HL-60/S4 treated with phorbol 12-myristate 13-acetate at 8.2 ng/mL for 4 days and 3 days (cell line): Measurements from ENCODE around the gene SCFD2.
"Not testable (repeated sequence)": the region's sequence is repeated elsewhere in the genome, so short reads cannot be mapped to it uniquely, and the experiment has no call there.

Experiments
- in situ Hi-C: fragments of 300-500 bp; cut with MboI; formaldehyde crosslinking; loops from 2 replicates; pipeline ENCODE4 v1.15.0; 2022; ENCODE audit warnings: low sequenced_read_pairs

Gene SCFD2

GRCh38 chr4:53365486-53366300 lies at the start of gene SCFD2:
Gene SCFD2, minus strand, starts transcription at chr4:53366061.
- in situ Hi-C loops, result no loop called here

- in situ Hi-C loops, result not testable (repeated sequence)
Measured at GRCh38 chr4:53409479-53409878, 43.6 kb upstream of the SCFD2 start.

- in situ Hi-C loops, result no loop called here
Measured at GRCh38 chr4:53380221-53380620, 14.4 kb upstream of the SCFD2 start.

GRCh38 chr4:53378171-53378482 lies 12.3 kb upstream of the SCFD2 start:
- in situ Hi-C loops, result no loop called here

- in situ Hi-C loops, result no loop called here
Measured at GRCh38 chr4:53377319-53378170, 11.7 kb upstream of the SCFD2 start, which contains the start of gene FIP1L1. Gene FIP1L1, plus strand, starts transcription at chr4:53377641. Its CDS starts 198 bp downstream, at chr4:53377839.

GRCh38 chr4:53376900-53377299 lies 11.0 kb upstream of the SCFD2 start:
- in situ Hi-C loops, result no loop called here

GRCh38 chr4:53374777-53375258 lies 9.0 kb upstream of the SCFD2 start:
- in situ Hi-C loops, result no loop called here

- in situ Hi-C loops, result no loop called here
Measured at GRCh38 chr4:53371843-53372521, 6.1 kb upstream of the SCFD2 start.

GRCh38 chr4:53371049-53371448 lies 5.2 kb upstream of the SCFD2 start:
- in situ Hi-C loops, result no loop called here

GRCh38 chr4:53367721-53368120 lies 1.9 kb upstream of the SCFD2 start:
- in situ Hi-C loops, result no loop called here

- in situ Hi-C loops, result no loop called here
Measured at GRCh38 chr4:53366301-53366716, 448 bp upstream of the SCFD2 start.

- in situ Hi-C loops, result no loop called here
Measured at GRCh38 chr4:53365121-53365485, 758 bp downstream of the SCFD2 start.

GRCh38 chr4:53364624-53365023 lies 1.2 kb downstream of the SCFD2 start:
- in situ Hi-C loops, result no loop called here

GRCh38 chr4:53362093-53362492 lies 3.8 kb downstream of the SCFD2 start:
- in situ Hi-C loops, result no loop called here

- in situ Hi-C loops, result no loop called here
Measured at GRCh38 chr4:53361451-53361850, 4.4 kb downstream of the SCFD2 start.

- in situ Hi-C loops, result no loop called here
Measured at GRCh38 chr4:53355930-53356521, 9.8 kb downstream of the SCFD2 start.

GRCh38 chr4:53354012-53354722 lies 11.7 kb downstream of the SCFD2 start:
- in situ Hi-C loops, result no loop called here

GRCh38 chr4:53349091-53349491 lies 16.8 kb downstream of the SCFD2 start:
- in situ Hi-C loops, result no loop called here

- in situ Hi-C loops, result no loop called here
Measured at GRCh38 chr4:53348046-53348445, 17.8 kb downstream of the SCFD2 start.
